Limb (tissue), 2 donors: ENCODE data around the gene MMP24.

Experiments
- DNase-seq, 2 donors: peaks; one replicate each; pipeline ENCODE4 v3.0.0-alpha.2; 2016; ENCODE audit errors: extremely low spot score in 2 of 2

The MMP24 gene

GRCh38 chr20:35279040-35279439 lies 52.5 kb downstream of the MMP24 start:
- no peak for DNase-seq

- DNase-seq, result no peak
Observed at GRCh38 chr20:35279533-35280174, 53.2 kb downstream of the MMP24 start.

GRCh38 chr20:35280523-35280922 lies 54.0 kb downstream of the MMP24 start:
- no peak for DNase-seq

GRCh38 chr20:35281506-35282101 lies 55.1 kb downstream of the MMP24 start:
- DNase-seq, result no peak

- DNase-seq, result no peak
Observed at GRCh38 chr20:35283441-35284266, 57.2 kb downstream of the MMP24 start.

- peak; percentile 92 to 93 for DNase-seq
Observed at GRCh38 chr20:35284267-35284991, 57.9 kb downstream of the MMP24 start, which contains the start of gene EIF6. EIF6 (minus strand) TSS chr20:35284772; CDS start chr20:35284487, 285 bp downstream.

GRCh38 chr20:35284992-35285805 lies 58.7 kb downstream of the MMP24 start:
- no peak for DNase-seq

- DNase-seq, result no peak
Observed at GRCh38 chr20:35285806-35286076, 59.3 kb downstream of the MMP24 start.

- no peak for DNase-seq
Observed at GRCh38 chr20:35286077-35286898, 59.8 kb downstream of the MMP24 start.

GRCh38 chr20:35286899-35287508 lies 60.5 kb downstream of the MMP24 start:
- no peak for DNase-seq

- DNase-seq, result no peak
Observed at GRCh38 chr20:35287509-35288324, 61.2 kb downstream of the MMP24 start.

GRCh38 chr20:35288325-35289060 lies 62.0 kb downstream of the MMP24 start:
- DNase-seq, result no peak

GRCh38 chr20:35290186-35290886 lies 63.8 kb downstream of the MMP24 start:
- DNase-seq, result no peak

GRCh38 chr20:35290887-35291417 lies 64.5 kb downstream of the MMP24 start:
- DNase-seq, result no peak

- no peak for DNase-seq
Observed at GRCh38 chr20:35291654-35292503, 65.4 kb downstream of the MMP24 start, which contains the start of gene FAM83C. FAM83C (minus strand) TSS chr20:35292425; CDS start chr20:35292304, 121 bp downstream.
